IMR-90 (cell line): Measurements from ENCODE around the gene RMND5B. TPM values are rescaled to one million over a fixed set of nuclear protein-coding genes. Genes with fewer than 3 reads are reported as not detected.
A peak's percentile ranks its signal among the peaks of the same experiment; 100 is the strongest.

ENCODE experiments used
- ATAC-seq: fragments of 200-7000 bp; cut with Tn5 transposase; 2 replicates; pipeline ENCODE4 v1.9.1; 2020; ENCODE audit warnings: low read depth, mild to moderate bottlenecking, moderate library complexity
- BruUV-seq: library from RNA; stranded (reverse); fragments of 400-500 nt; replicated peaks from 2 replicates; lab custom pipeline; 2021; lab: Mats Ljungman, UMichigan
- CTCF ChIA-PET: fragments of 300-600 bp; formaldehyde crosslinking; extraction: SDS; loops from one replicate; lab custom pipeline; 2021; ENCODE audit warnings: antibody characterized with exemption; lab: Yijun Ruan, JAX
- POLR2A ChIA-PET: fragments of 300-600 bp; sonication (Branson Sonifier 250); formaldehyde crosslinking; loops from one replicate; lab custom pipeline; 2022; ENCODE audit warnings: antibody characterized with exemption; ENCODE audit not compliant: unreplicated experiment; lab: Charles Lee
- DNase-seq: peaks from one replicate; pipeline ENCODE4 v3.0.0; 2013
- H2AFZ ChIP-seq: replicated peaks from 2 replicates; pipeline ENCODE3; 2013; ENCODE audit warnings: low read length, mild to moderate bottlenecking; ENCODE audit not compliant: poor library complexity
- H2AK5ac ChIP-seq: 2 replicates; pipeline ENCODE4 v1.6.1; 2013; ENCODE audit warnings: low read depth, low read length, inconsistent platforms
- H2AK9ac ChIP-seq: replicated peaks from 2 replicates; pipeline ENCODE3; 2013; ENCODE audit warnings: mild to moderate bottlenecking, low read depth, low read length, moderate library complexity; ENCODE audit not compliant: poor library complexity
- H2BK120ac ChIP-seq: 2 replicates; pipeline ENCODE4 v1.6.1; 2013; ENCODE audit warnings: low read depth, low read length, inconsistent platforms
- H2BK15ac ChIP-seq: 3 replicates; pipeline ENCODE4 v1.6.1; 2013; ENCODE audit warnings: low read depth, low read length, inconsistent platforms
- H2BK20ac ChIP-seq: 2 replicates; pipeline ENCODE4 v1.6.1; 2013; ENCODE audit warnings: low read depth, mild to moderate bottlenecking, inconsistent platforms, low read length, moderate library complexity
- H2BK5ac ChIP-seq: 2 replicates; pipeline ENCODE4 v1.6.1; 2013; ENCODE audit warnings: mild to moderate bottlenecking, low read depth, low read length, inconsistent platforms; ENCODE audit not compliant: poor library complexity, severe bottlenecking
- H3K14ac ChIP-seq: replicated peaks from 2 replicates; pipeline ENCODE4 v1.6.1; 2013; ENCODE audit warnings: low read depth, low read length, inconsistent platforms
- H3K18ac ChIP-seq: 2 replicates; pipeline ENCODE4 v1.6.1; 2013; ENCODE audit warnings: low read depth, low read length, control low read depth
- H3K23ac ChIP-seq: 2 replicates; pipeline ENCODE4 v1.6.1; 2013; ENCODE audit warnings: low read depth, low read length, inconsistent platforms
- H3K27ac ChIP-seq: 2 replicates; pipeline ENCODE4 v1.5.1; 2013; ENCODE audit warnings: mild to moderate bottlenecking, control low read depth, low read length; ENCODE audit not compliant: insufficient read depth
- H3K27me3 ChIP-seq: 2 replicates; pipeline ENCODE4 v1.6.1; 2013; ENCODE audit warnings: low read length; ENCODE audit not compliant: control insufficient read depth, insufficient read depth
- H3K36me3 ChIP-seq: 2 replicates; pipeline ENCODE4 v1.6.1; 2013; ENCODE audit warnings: low read length, mixed read lengths; ENCODE audit not compliant: control insufficient read depth, insufficient read depth
- H3K4ac ChIP-seq: 2 replicates; pipeline ENCODE4 v1.6.1; 2013; ENCODE audit warnings: low read depth, low read length, inconsistent platforms
- H3K4me1 ChIP-seq: 2 replicates; pipeline ENCODE4 v1.6.1; 2013; ENCODE audit warnings: low read length, mixed read lengths; ENCODE audit not compliant: control insufficient read depth, insufficient read depth
- H3K4me2 ChIP-seq: 2 replicates; pipeline ENCODE4 v1.6.1; 2013; ENCODE audit warnings: low read depth, mild to moderate bottlenecking, control low read depth, low read length, moderate library complexity
- H3K4me3 ChIP-seq: 2 replicates; pipeline ENCODE4 v1.5.1; 2013; ENCODE audit warnings: low read depth, mild to moderate bottlenecking, control low read depth, low read length, moderate library complexity; ENCODE audit not compliant: insufficient read depth
- H3K56ac ChIP-seq: 2 replicates; pipeline ENCODE4 v1.6.1; 2013; ENCODE audit warnings: low read length, inconsistent platforms; ENCODE audit not compliant: insufficient read depth; ENCODE audit errors: extremely low read depth
- H3K79me1 ChIP-seq, 2 experiments: 2 replicates each; pipeline ENCODE4 v1.6.1; 2013; ENCODE audit warnings: low read length in 2 of 2, inconsistent platforms in 1 of 2, low read depth in 1 of 2
- H3K9ac ChIP-seq: 2 replicates; pipeline ENCODE4 v1.6.1; 2013; ENCODE audit warnings: low read depth, low read length, control low read depth
- H3K9me1 ChIP-seq: 2 replicates; pipeline ENCODE4 v1.6.1; 2013; ENCODE audit warnings: low read length, inconsistent platforms; ENCODE audit not compliant: insufficient read depth
- H3K9me3 ChIP-seq: 2 replicates; pipeline ENCODE4 v1.6.1; 2013; ENCODE audit warnings: low read length; ENCODE audit not compliant: control insufficient read depth, insufficient read depth
- H4K20me1 ChIP-seq: 2 replicates; pipeline ENCODE4 v1.6.1; 2013; ENCODE audit warnings: low read length, inconsistent platforms; ENCODE audit not compliant: insufficient read depth
- H4K5ac ChIP-seq: 2 replicates; pipeline ENCODE4 v1.6.1; 2013; ENCODE audit warnings: mild to moderate bottlenecking, low read depth, low read length, control low read depth
- H4K8ac ChIP-seq, 2 experiments: 2 replicates each; pipeline ENCODE4 v1.6.1; 2013; ENCODE audit warnings: low read depth in 2 of 2, low read length in 2 of 2, control low read depth in 1 of 2, inconsistent platforms in 1 of 2
- H4K91ac ChIP-seq: 2 replicates; pipeline ENCODE4 v1.6.1; 2013; ENCODE audit warnings: low read depth, low read length, inconsistent platforms; ENCODE audit not compliant: insufficient read depth
- BHLHE40 ChIP-seq: fragments of 150-350 bp; IDR thresholded peaks from 2 replicates; pipeline ENCODE4 v1.6.1; 2016; ENCODE audit warnings: mild to moderate bottlenecking, low read depth, low read length
- CEBPB ChIP-seq: IDR thresholded peaks from 2 replicates; pipeline ENCODE4 v1.6.1; 2012; ENCODE audit warnings: low read depth, low read length, improper control_type of control experiment
- CHD1 ChIP-seq: IDR thresholded peaks from 2 replicates; pipeline ENCODE4 v1.6.1; 2012; ENCODE audit warnings: low read depth, low read length, improper control_type of control experiment
- FOS ChIP-seq: fragments of 150-350 bp; IDR thresholded peaks from 2 replicates; pipeline ENCODE4 v1.6.1; 2016; ENCODE audit warnings: low read depth, low read length
- MAFK ChIP-seq: IDR thresholded peaks from 2 replicates; pipeline ENCODE4 v1.6.1; 2012; ENCODE audit warnings: low read depth, low read length, improper control_type of control experiment
- MAZ ChIP-seq: IDR thresholded peaks from 2 replicates; pipeline ENCODE4 v1.6.1; 2012; ENCODE audit warnings: low read depth, mild to moderate bottlenecking, low read length, improper control_type of control experiment, moderate library complexity, borderline replicate concordance
- MXI1 ChIP-seq: IDR thresholded peaks from 2 replicates; pipeline ENCODE4 v1.6.1; 2012; ENCODE audit warnings: low read depth, mild to moderate bottlenecking, low read length, moderate library complexity, borderline replicate concordance
- NFE2L2 ChIP-seq: fragments of 150-350 bp; IDR thresholded peaks from 2 replicates; pipeline ENCODE4 v1.6.1; 2016; ENCODE audit warnings: low read depth, mild to moderate bottlenecking, low read length
- POLR2A ChIP-seq: IDR thresholded peaks from 2 replicates; pipeline ENCODE4 v1.6.1; 2012; ENCODE audit warnings: mild to moderate bottlenecking, low read depth, low read length
- RAD21 ChIP-seq: IDR thresholded peaks from 2 replicates; pipeline ENCODE4 v1.6.1; 2012; ENCODE audit warnings: low read length, improper control_type of control experiment
- RCOR1 ChIP-seq: IDR thresholded peaks from 2 replicates; pipeline ENCODE4 v1.6.1; 2012; ENCODE audit warnings: mild to moderate bottlenecking, low read length, improper control_type of control experiment; ENCODE audit not compliant: insufficient replicate concordance
- RFX5 ChIP-seq: IDR thresholded peaks from 2 replicates; pipeline ENCODE4 v1.8.0; 2012; ENCODE audit warnings: low read depth, mild to moderate bottlenecking, low read length, moderate library complexity
- SMC3 ChIP-seq: fragments of 150-350 bp; IDR thresholded peaks from 2 replicates; pipeline ENCODE4 v1.6.1; 2016; ENCODE audit warnings: low read depth, mild to moderate bottlenecking, antibody characterized with exemption, low read length, moderate library complexity
- WGBS, 2 experiments: methylation state at CpG; one replicate each; pipeline versions ENCODE4 v1.1.5 to v1.1.7; 2013; ENCODE audit warnings: missing lambda C conversion rate in 2 of 2; ENCODE audit not compliant: insufficient read length in 1 of 2; ENCODE audit errors: extremely low coverage in 2 of 2; 5-methylcytosine and 5-hydroxymethylcytosine counted together
- dilution Hi-C: fragments of 300-500 bp; cut with HindIII; formaldehyde crosslinking; loops from one replicate; pipeline ENCODE4 v1.14.3; 2018; ENCODE audit warnings: low sequenced_read_pairs; ENCODE audit not compliant: unreplicated experiment
- in situ Hi-C: fragments of 300-500 bp; cut with MboI; formaldehyde crosslinking; loops from 3 replicates; pipeline ENCODE4 v1.14.3; 2019; ENCODE audit warnings: low sequenced_read_pairs, inconsistent platforms, mixed read lengths
- intact Hi-C: fragments of 100-400 bp; cut with micrococcal nuclease; formaldehyde crosslinking; loops from 2 replicates; pipeline ENCODE4 v1.10.0; 2022
- polyA plus RNA-seq, 3 experiments: library from polyadenylated mRNA; depleted of rRNA; stranded (reverse); fragments of >200 nt; gene quantifications; 2 replicates each; pipeline ENCODE4 v1.2.3, GENCODE V29; 2012; ENCODE audit warnings: low replicate concordance in 1 of 3
- total RNA-seq: library from RNA; depleted of rRNA; stranded (reverse); fragments of >200 nt; gene quantifications from 2 replicates; pipeline ENCODE4 v1.2.3, GENCODE V29; 2012
- TF ChIP-seq, protein P1 (sequence below): conservative IDR thresholded peaks from 2 replicates; pipeline ENCODE4 v1.5.1; 2012; ENCODE audit warnings: mild to moderate bottlenecking, low read depth, low read length, improper control_type of control experiment
- TF ChIP-seq, protein P2 (sequence below): fragments of 150-350 bp; IDR thresholded peaks from 2 replicates; pipeline ENCODE4 v1.6.1; 2017; ENCODE audit warnings: mild to moderate bottlenecking, antibody characterized with exemption, low read length, low read depth
- TF ChIP-seq, protein P3 (sequence below): fragments of 150-350 bp; IDR thresholded peaks from 2 replicates; pipeline ENCODE4 v1.6.1; 2016; ENCODE audit warnings: low read depth, mild to moderate bottlenecking, low read length, moderate library complexity, borderline replicate concordance

RMND5B gene
- total and polyA plus RNA-seq, 2 of the 4 experiments (the other 2 are of a cell fraction), result 14.0 to 19.5 TPM

DNA sequence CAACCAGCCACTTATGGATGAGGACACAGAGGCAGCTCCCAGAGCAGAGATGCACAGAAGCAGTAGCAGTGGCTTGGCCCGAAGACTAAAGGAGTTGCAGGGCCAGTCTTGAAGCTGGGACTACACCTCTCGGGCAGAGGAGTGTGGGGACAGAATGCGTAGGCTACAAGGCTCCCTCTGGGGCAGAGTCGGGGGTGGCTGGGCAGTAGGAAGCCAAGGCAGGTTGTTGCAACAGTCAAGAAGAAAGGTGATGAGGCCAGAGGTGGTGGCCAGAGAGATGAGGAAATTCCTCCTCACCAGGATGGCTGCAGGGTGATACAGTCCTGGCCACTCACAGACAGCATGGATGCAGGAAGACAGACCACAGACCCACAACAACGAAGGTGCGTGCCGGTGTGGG is 22.4 kb upstream of the RMND5B start:
- Histone ChIP-seq H4K5ac (no peak overlapping the region), H3K4me3 (no peak overlapping the region), H3K14ac (no peak overlapping the region), H3K23ac (no peak overlapping the region), H3K9me3 (no peaks in the 10 kb centered on the region), H3K4ac (no peak overlapping the region), H3K79me1 (no peaks in the 10 kb centered on the region), H3K4me2 (no peak overlapping the region), H2BK15ac (no peak overlapping the region), H3K56ac (no peak overlapping the region), H4K20me1 (no peaks in the 10 kb centered on the region), H3K27ac (no peak overlapping the region), H4K91ac (no peak overlapping the region), H3K18ac (no peak overlapping the region), H3K9ac (no peak overlapping the region), H2AK9ac (peak overlapping the region; percentile 37), H3K9me1 (no peaks in the 10 kb centered on the region), H2AK5ac (no peak overlapping the region), H2BK120ac (no peak overlapping the region), H2BK20ac (no peak overlapping the region), H2AFZ (no peak overlapping the region), H2BK5ac (no peak overlapping the region), H3K36me3 (no peaks in the 10 kb centered on the region), H3K27me3 (peaks cover 28% of the 10 kb centered on the region), H4K8ac (no peak overlapping the region), H3K4me1 (no peaks in the 10 kb centered on the region; the same call in 1 of the 2 replicates)
- no peak for TF ChIP-seq MXI1
- TF ChIP-seq RAD21, result no peak
- TF ChIP-seq CEBPB, result no peak
- TF ChIP-seq BHLHE40, result no peak
- TF ChIP-seq POLR2A, result no peak
- no peak for TF ChIP-seq RCOR1
- TF ChIP-seq CHD1, result no peak
- TF ChIP-seq, protein P1, sequence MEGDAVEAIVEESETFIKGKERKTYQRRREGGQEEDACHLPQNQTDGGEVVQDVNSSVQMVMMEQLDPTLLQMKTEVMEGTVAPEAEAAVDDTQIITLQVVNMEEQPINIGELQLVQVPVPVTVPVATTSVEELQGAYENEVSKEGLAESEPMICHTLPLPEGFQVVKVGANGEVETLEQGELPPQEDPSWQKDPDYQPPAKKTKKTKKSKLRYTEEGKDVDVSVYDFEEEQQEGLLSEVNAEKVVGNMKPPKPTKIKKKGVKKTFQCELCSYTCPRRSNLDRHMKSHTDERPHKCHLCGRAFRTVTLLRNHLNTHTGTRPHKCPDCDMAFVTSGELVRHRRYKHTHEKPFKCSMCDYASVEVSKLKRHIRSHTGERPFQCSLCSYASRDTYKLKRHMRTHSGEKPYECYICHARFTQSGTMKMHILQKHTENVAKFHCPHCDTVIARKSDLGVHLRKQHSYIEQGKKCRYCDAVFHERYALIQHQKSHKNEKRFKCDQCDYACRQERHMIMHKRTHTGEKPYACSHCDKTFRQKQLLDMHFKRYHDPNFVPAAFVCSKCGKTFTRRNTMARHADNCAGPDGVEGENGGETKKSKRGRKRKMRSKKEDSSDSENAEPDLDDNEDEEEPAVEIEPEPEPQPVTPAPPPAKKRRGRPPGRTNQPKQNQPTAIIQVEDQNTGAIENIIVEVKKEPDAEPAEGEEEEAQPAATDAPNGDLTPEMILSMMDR, result no peak
- TF ChIP-seq MAZ, result no peak
- no peak for TF ChIP-seq SMC3
- TF ChIP-seq, protein P2, sequence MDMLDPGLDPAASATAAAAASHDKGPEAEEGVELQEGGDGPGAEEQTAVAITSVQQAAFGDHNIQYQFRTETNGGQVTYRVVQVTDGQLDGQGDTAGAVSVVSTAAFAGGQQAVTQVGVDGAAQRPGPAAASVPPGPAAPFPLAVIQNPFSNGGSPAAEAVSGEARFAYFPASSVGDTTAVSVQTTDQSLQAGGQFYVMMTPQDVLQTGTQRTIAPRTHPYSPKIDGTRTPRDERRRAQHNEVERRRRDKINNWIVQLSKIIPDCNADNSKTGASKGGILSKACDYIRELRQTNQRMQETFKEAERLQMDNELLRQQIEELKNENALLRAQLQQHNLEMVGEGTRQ, result no peak
- TF ChIP-seq, protein P3, sequence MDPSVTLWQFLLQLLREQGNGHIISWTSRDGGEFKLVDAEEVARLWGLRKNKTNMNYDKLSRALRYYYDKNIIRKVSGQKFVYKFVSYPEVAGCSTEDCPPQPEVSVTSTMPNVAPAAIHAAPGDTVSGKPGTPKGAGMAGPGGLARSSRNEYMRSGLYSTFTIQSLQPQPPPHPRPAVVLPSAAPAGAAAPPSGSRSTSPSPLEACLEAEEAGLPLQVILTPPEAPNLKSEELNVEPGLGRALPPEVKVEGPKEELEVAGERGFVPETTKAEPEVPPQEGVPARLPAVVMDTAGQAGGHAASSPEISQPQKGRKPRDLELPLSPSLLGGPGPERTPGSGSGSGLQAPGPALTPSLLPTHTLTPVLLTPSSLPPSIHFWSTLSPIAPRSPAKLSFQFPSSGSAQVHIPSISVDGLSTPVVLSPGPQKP, result no peak
- TF ChIP-seq FOS, result no peak
- no peak for TF ChIP-seq MAFK
- TF ChIP-seq RFX5, result no peak
- TF ChIP-seq NFE2L2, result no peak
- CTCF ChIA-PET, result no interaction called here
- POLR2A ChIA-PET, result no interaction called here
- intact Hi-C loops (no loop called here), in situ Hi-C loops (no loop called here), dilution Hi-C loops (no loop called here)
- no peak for ATAC-seq
- BruUV-seq, result no TSS peak
- 80% methylated on average over 1 of the region's 7 CpGs; no CpG with 5 or more reads in 1 of the 2 experiments for WGBS, 2 experiments
- DNase-seq, result no peak
